Brain microvascular endothelial cell (primary cell): Measurements from ENCODE around the gene PTPRD.

Experiments used
- DNase-seq: peaks from one replicate; pipeline ENCODE4 v3.0.0-alpha.2; 2020
- H3K27ac ChIP-seq: fragments of 250-450 bp; sonication (Bioruptor Pico); 2 replicates; pipeline ENCODE4 v1.5.1; 2020; ENCODE audit warnings: mild to moderate bottlenecking, moderate library complexity
- H3K27me3 ChIP-seq: fragments of 250-450 bp; sonication (Bioruptor Pico); replicated peaks from 2 replicates; pipeline ENCODE4 v1.5.1; 2020; ENCODE audit warnings: mild to moderate bottlenecking
- H3K36me3 ChIP-seq: fragments of 250-450 bp; sonication (Bioruptor Pico); replicated peaks from 2 replicates; pipeline ENCODE4 v1.5.1; 2020; ENCODE audit warnings: mild to moderate bottlenecking
- H3K4me3 ChIP-seq: 2 replicates; pipeline ENCODE4 v1.5.1; 2011; ENCODE audit warnings: low read depth, mild to moderate bottlenecking, control low read depth, low read length, moderate library complexity
- CTCF ChIP-seq: IDR thresholded peaks from 2 replicates; pipeline ENCODE4 v1.5.1; 2011; ENCODE audit warnings: low read depth, mild to moderate bottlenecking, moderate library complexity, low read length, control low read depth, inconsistent platforms; ENCODE audit errors: missing control alignments
- in situ Hi-C: cut with HindIII; loops from 2 replicates; pipeline ENCODE4 v1.10.0; 2017; ENCODE audit warnings: low sequenced_read_pairs, low pct_ligation_motif_present

Gene PTPRD

GRCh38 chr9:10447036-10447435, 165.8 kb downstream of the PTPRD start:
- H3K27me3 ChIP-seq, result no peaks in the 10 kb centered on the region
- in situ Hi-C loops, result no loop called here
- H3K27ac ChIP-seq, result no peak overlapping the region
- no peak for TF ChIP-seq CTCF
- no peak for DNase-seq
- H3K36me3 ChIP-seq, result no peaks in the 10 kb centered on the region
- no peak overlapping the region for H3K4me3 ChIP-seq

- Histone ChIP-seq H3K36me3 (no peaks in the 10 kb centered on the region), H3K27me3 (no peaks in the 10 kb centered on the region), H3K4me3 (no peak overlapping the region), H3K27ac (no peak overlapping the region)
- no peak for TF ChIP-seq CTCF
- no peak for DNase-seq
- in situ Hi-C loops, result no loop called here
Observed at GRCh38 chr9:10443868-10444204, 169.0 kb downstream of the PTPRD start.

GRCh38 chr9:10443181-10443867, 169.5 kb downstream of the PTPRD start:
- no peaks in the 10 kb centered on the region for H3K36me3 ChIP-seq
- H3K27me3 ChIP-seq, result no peaks in the 10 kb centered on the region
- DNase-seq, result no peak
- no peak overlapping the region for H3K27ac ChIP-seq
- H3K4me3 ChIP-seq, result no peak overlapping the region
- TF ChIP-seq CTCF, result no peak
- in situ Hi-C loops, result no loop called here

DNA sequence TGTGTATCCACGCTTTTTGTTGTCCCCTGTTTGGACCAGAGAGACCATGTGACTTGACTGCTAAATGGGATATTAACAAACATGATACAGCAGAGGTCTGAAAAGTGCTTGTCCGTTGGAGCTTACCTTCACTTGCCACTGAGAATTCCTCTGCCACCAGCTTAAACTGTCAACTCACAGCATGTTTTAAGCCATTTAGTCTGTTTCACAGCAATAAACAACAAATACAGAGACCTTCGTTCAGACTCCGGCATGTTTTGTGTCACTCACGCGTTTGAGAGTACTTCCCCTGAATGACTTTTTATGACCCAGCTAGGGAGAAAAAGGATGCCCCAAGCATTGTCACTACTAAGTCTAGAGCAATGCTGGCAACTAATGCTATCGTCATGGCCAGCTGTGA, 173.8 kb downstream of the PTPRD start:
- Histone ChIP-seq H3K27me3 (no peaks in the 10 kb centered on the region), H3K36me3 (no peaks in the 10 kb centered on the region), H3K27ac (no peak overlapping the region), H3K4me3 (no peak overlapping the region)
- in situ Hi-C loops, result no loop called here
- TF ChIP-seq CTCF, result no peak
- DNase-seq, result no peak

- Histone ChIP-seq H3K36me3 (no peaks in the 10 kb centered on the region), H3K27ac (no peak overlapping the region), H3K27me3 (no peaks in the 10 kb centered on the region), H3K4me3 (no peak overlapping the region)
- in situ Hi-C loops, result no loop called here
- TF ChIP-seq CTCF, result no peak
- no peak for DNase-seq
Observed at GRCh38 chr9:10436756-10437155, 176.0 kb downstream of the PTPRD start.

DNA sequence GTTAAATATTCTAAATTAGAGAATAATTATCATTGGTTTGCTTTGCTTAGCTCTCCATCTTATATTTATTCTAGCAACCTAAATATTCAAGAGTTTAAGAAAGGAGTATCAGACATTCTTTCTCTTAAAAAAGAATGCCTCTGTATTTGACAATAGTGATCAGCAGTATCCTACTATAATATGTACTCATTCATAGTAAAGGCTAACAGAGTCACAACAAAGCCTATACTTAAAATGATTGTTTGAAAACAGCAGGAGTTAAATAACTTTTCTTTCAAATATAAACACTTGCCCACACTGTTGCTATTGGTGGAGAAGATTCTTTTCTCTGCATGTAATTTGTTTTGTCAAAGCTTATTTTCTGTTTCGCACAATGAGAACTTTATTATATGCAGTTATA, 178.4 kb downstream of the PTPRD start:
- in situ Hi-C loops, result no loop called here

More for the DNA sequence above, 178.4 kb downstream of the PTPRD start:
- no peak for TF ChIP-seq CTCF
- Histone ChIP-seq H3K27me3 (no peaks in the 10 kb centered on the region), H3K36me3 (no peaks in the 10 kb centered on the region), H3K4me3 (no peak overlapping the region), H3K27ac (no peak overlapping the region)
- no peak for DNase-seq
